Activated CD4-positive, alpha-beta T cell treated with anti-CD3 and anti-CD28 coated beads, Interleukin-2, amount 10 ng/mL, durations not matched to agents 7 days and 5 days (primary cell): Measurements from ENCODE around the gene MYO5B. TPM values are rescaled to one million over a fixed set of nuclear protein-coding genes. Genes with fewer than 3 reads are reported as not detected.
A peak's percentile ranks its signal among the peaks of the same experiment; 100 is the strongest.

Experiments
- CTCF ChIA-PET: fragments of 350-600 bp; sonication (Branson Sonifier 250); formaldehyde crosslinking; loops from one replicate; lab custom pipeline; 2021; ENCODE audit warnings: antibody characterized with exemption; lab: Charles Lee
- POLR2A ChIA-PET: fragments of 350-600 bp; sonication (Branson Sonifier 250); formaldehyde crosslinking; loops from one replicate; lab custom pipeline; 2021; ENCODE audit warnings: antibody characterized with exemption; lab: Charles Lee
- DNase-seq: peaks from one replicate; pipeline ENCODE4 v3.0.0-alpha.2; 2020
- H3K27ac Mint-ChIP-seq: one replicate; pipeline ENCODE4 v1.8.0; 2021; ENCODE audit warnings: mild to moderate bottlenecking, moderate library complexity, mixed read lengths
- H3K27me3 Mint-ChIP-seq: one replicate; pipeline ENCODE4 v1.8.0; 2021; ENCODE audit warnings: mixed read lengths
- H3K36me3 Mint-ChIP-seq: one replicate; pipeline ENCODE4 v1.8.0; 2021; ENCODE audit warnings: low read depth, mixed read lengths
- H3K4me1 Mint-ChIP-seq: one replicate; pipeline ENCODE4 v1.8.0; 2021; ENCODE audit warnings: mixed read lengths
- H3K4me3 Mint-ChIP-seq: one replicate; pipeline ENCODE4 v1.8.0; 2021; ENCODE audit warnings: mild to moderate bottlenecking, moderate library complexity, mixed read lengths
- H3K9me3 Mint-ChIP-seq: one replicate; pipeline ENCODE4 v1.8.0; 2021; ENCODE audit warnings: mixed read lengths
- total RNA-seq, 2 experiments: library from RNA; stranded (reverse); gene quantifications; one replicate each; pipeline ENCODE4 v1.2.3, GENCODE V29; 2021

Gene MYO5B
- total RNA-seq, 2 experiments from 2014 or later = 0.12 TPM; not detected in 1

DNA sequence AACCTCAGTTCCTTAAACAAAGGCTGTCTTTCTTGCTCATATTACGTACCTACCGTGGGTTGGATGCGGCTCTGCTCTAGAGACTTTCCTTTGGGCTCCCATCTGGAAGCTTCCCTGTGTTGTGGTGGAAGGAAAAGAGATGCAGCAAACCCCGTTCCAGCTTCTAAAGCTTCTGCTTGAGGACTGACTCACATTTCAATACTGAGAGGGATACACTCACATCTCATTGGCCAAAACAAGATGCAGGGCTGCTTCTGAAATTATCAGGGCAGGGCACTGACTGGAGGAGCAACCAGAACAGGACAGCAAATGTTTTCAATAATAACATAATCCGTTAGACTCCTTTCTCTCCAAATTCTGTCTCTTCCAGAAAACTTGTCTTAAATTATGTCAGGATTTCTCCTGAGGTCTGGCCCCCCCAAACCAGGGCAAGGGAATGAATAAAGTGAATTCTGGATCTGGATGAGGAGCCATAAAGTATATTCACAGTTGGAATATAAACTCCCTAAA, 4.5 kb upstream of the MYO5B start:
- peaks cover 2% of the 10 kb centered on the region for H3K9me3 Mint-ChIP-seq
- peaks cover 12% of the 10 kb centered on the region for H3K4me1 Mint-ChIP-seq
- CTCF ChIA-PET = no interaction called here
- H3K27ac Mint-ChIP-seq = no peak overlapping the region
- DNase-seq = no peak
- H3K36me3 Mint-ChIP-seq = no peaks in the 10 kb centered on the region
- H3K4me3 Mint-ChIP-seq = no peak overlapping the region
- peaks cover 65% of the 10 kb centered on the region for H3K27me3 Mint-ChIP-seq
- POLR2A ChIA-PET = no interaction called here

DNA sequence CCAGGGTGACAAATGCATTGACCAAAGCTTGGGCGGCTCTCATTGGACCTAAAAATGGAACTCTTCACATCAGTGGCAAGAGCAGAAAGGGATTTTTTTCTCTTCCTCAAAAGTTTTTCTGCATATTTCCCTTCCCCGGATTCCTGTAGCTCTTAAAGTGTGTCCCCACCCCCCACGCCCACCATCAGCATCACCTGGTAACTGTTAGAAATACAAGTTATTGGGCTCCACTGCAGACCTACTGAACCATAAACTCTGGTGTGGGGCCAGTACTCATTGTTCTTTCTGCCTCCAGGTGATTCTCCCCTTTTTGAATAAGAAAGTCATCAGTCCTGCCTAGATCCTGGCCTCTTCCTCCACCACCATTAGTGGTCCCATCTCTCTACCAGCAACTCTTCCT, 1.3 kb upstream of the MYO5B start:
- H3K9me3 Mint-ChIP-seq = peaks cover 2% of the 10 kb centered on the region
- no peak for DNase-seq
- H3K36me3 Mint-ChIP-seq = no peaks in the 10 kb centered on the region
- peaks cover 9% of the 10 kb centered on the region for H3K4me1 Mint-ChIP-seq
- peak overlapping the region; percentile 37 for H3K4me3 Mint-ChIP-seq
- no peak overlapping the region for H3K27ac Mint-ChIP-seq
- H3K27me3 Mint-ChIP-seq = peaks cover 69% of the 10 kb centered on the region
- ChIA-PET POLR2A (no interaction called here), CTCF (interaction anchor here (0.7 to 1.8 kb wide), 5 partner anchors 18 to 195 kb away, joined by 3 to 7 read pairs (median 3); partner anchors contain the start of gene SKA1)

- Mint-ChIP-seq H3K4me1 (peaks cover 9% of the 10 kb centered on the region), H3K36me3 (no peaks in the 10 kb centered on the region), H3K27me3 (peaks cover 70% of the 10 kb centered on the region), H3K9me3 (no peaks in the 10 kb centered on the region), H3K27ac (no peak overlapping the region), H3K4me3 (peak overlapping the region; percentile 41)
- ChIA-PET CTCF (interaction anchor here (0.7 to 1.5 kb wide), 7 partner anchors 8 to 196 kb away, joined by 3 to 6 read pairs (median 4); no protein-coding TSS in a partner anchor), POLR2A (no interaction called here)
- DNase-seq = no peak
Measured at GRCh38 chr18:50195689-50196088, 742 bp upstream of the MYO5B start.

- H3K27me3 Mint-ChIP-seq = peaks cover 66% of the 10 kb centered on the region
- H3K36me3 Mint-ChIP-seq = no peaks in the 10 kb centered on the region
- ChIA-PET CTCF (interaction anchor here (1.2 to 1.7 kb wide), 3 partner anchors 10 to 164 kb away, joined by 3 to 6 read pairs (median 4); no protein-coding TSS in a partner anchor), POLR2A (no interaction called here)
- peaks cover 13% of the 10 kb centered on the region for H3K4me1 Mint-ChIP-seq
- no peaks in the 10 kb centered on the region for H3K9me3 Mint-ChIP-seq
- no peak overlapping the region for H3K27ac Mint-ChIP-seq
- no peak for DNase-seq
- no peak overlapping the region for H3K4me3 Mint-ChIP-seq
Measured at GRCh38 chr18:50193796-50194630, 934 bp downstream of the MYO5B start.

- Mint-ChIP-seq H3K27ac (no peak overlapping the region), H3K9me3 (no peaks in the 10 kb centered on the region), H3K36me3 (no peaks in the 10 kb centered on the region), H3K4me3 (no peak overlapping the region), H3K4me1 (peaks cover 14% of the 10 kb centered on the region), H3K27me3 (peaks cover 64% of the 10 kb centered on the region)
- CTCF ChIA-PET = interaction anchor here (1.7 kb wide), 1 partner anchor 38 kb away, joined by 3 read pairs; no protein-coding TSS in a partner anchor
- no peak for DNase-seq
- POLR2A ChIA-PET = no interaction called here
Measured at GRCh38 chr18:50192995-50193795, 1.8 kb downstream of the MYO5B start.

DNA sequence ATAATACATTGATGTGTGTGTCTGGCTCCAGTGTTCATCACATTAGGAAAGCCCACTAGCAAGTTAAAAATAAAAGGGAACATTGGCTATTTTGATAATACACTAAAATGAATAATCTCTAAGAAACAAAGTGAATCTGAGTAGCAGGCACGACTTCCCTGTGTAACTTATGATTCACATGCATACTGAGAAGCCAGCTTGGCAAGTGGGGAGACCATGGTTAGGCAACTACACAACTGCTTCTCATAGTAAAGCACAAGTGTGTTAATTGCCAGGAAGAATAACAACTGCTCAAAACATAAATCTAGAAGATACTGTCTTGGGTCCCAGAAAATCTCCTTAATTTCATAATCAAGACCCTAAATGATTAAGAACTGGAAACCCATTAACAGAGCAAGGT, 4.0 kb downstream of the MYO5B start:
- Mint-ChIP-seq H3K4me3 (no peak overlapping the region), H3K27me3 (peaks cover 57% of the 10 kb centered on the region), H3K9me3 (no peaks in the 10 kb centered on the region), H3K27ac (no peak overlapping the region), H3K36me3 (no peaks in the 10 kb centered on the region), H3K4me1 (peaks cover 14% of the 10 kb centered on the region)
- DNase-seq = no peak
- POLR2A ChIA-PET = no interaction called here
- CTCF ChIA-PET = no interaction called here

GRCh38 chr18:50190236-50190635, 4.7 kb downstream of the MYO5B start:
- Mint-ChIP-seq H3K27me3 (peaks cover 50% of the 10 kb centered on the region), H3K27ac (no peak overlapping the region), H3K4me1 (peaks cover 8% of the 10 kb centered on the region), H3K9me3 (no peaks in the 10 kb centered on the region), H3K36me3 (no peaks in the 10 kb centered on the region), H3K4me3 (no peak overlapping the region)
- ChIA-PET CTCF (no interaction called here), POLR2A (no interaction called here)
- DNase-seq = no peak

- H3K27me3 Mint-ChIP-seq = peaks cover 50% of the 10 kb centered on the region
Measured at GRCh38 chr18:50189160-50189559, 5.8 kb downstream of the MYO5B start.

DNA sequence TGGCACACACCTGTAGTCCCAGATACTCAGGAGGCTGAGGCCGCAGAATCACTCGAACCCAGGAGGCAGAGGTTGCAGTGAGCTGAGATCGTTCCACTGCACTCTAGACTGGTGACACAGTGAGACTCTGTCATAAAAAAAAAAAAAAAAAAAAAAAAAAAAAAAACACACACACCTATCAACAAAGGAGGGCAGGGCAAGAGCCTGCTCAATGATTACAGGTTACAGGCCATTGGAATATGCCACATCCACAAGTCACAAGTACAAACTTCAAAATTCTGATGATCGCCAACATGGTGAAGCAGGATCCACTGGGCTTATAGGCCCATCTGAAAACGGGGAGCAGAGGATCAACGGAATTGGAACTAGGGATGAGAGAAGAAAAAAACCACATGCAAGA, 6.3 kb downstream of the MYO5B start:
- DNase-seq = no peak
- Mint-ChIP-seq H3K4me3 (no peak overlapping the region), H3K27ac (no peak overlapping the region), H3K9me3 (no peaks in the 10 kb centered on the region), H3K27me3 (peaks cover 48% of the 10 kb centered on the region), H3K36me3 (no peaks in the 10 kb centered on the region), H3K4me1 (peaks cover 5% of the 10 kb centered on the region)
- ChIA-PET POLR2A (no interaction called here), CTCF (interaction anchor here (0.6 to 0.7 kb wide), 2 partner anchors 16 to 171 kb away, joined by 3 read pairs; no protein-coding TSS in a partner anchor)

More at GRCh38 chr18:50189160-50189559, 5.8 kb downstream of the MYO5B start:
- no peak for DNase-seq
- ChIA-PET CTCF (no interaction called here), POLR2A (no interaction called here)
- Mint-ChIP-seq H3K4me1 (peaks cover 8% of the 10 kb centered on the region), H3K27ac (no peak overlapping the region), H3K9me3 (no peaks in the 10 kb centered on the region), H3K36me3 (no peaks in the 10 kb centered on the region), H3K4me3 (no peak overlapping the region)

DNA sequence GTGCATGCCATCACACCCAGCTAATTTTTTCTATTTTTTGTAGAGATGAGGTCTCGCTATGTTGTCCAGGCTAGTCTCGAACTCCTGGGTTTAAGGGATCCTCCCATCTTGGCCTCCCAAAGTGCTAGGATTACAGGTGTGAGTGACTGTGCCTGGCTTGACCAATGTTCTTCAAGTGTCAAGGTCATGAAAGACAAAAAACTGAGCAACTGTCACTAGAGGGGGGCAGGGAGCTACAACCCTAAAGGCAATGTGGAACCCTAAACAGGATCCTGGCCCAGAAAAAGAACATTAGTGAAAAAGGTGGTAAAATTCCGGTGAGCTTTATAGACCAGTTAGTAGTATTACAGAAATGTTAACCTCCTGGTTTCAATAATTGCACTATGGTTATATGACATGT, 7.3 kb downstream of the MYO5B start:
- Mint-ChIP-seq H3K27ac (no peak overlapping the region), H3K36me3 (no peaks in the 10 kb centered on the region)

GRCh38 chr18:50186385-50186784, 8.6 kb downstream of the MYO5B start:
- no peak overlapping the region for H3K27ac Mint-ChIP-seq
- no peaks in the 10 kb centered on the region for H3K9me3 Mint-ChIP-seq
- DNase-seq = no peak
- CTCF ChIA-PET = interaction anchor here (1.3 kb wide), 1 partner anchor 171 kb away, joined by 3 read pairs; no protein-coding TSS in a partner anchor
- H3K4me3 Mint-ChIP-seq = no peak overlapping the region
- H3K36me3 Mint-ChIP-seq = no peaks in the 10 kb centered on the region
- POLR2A ChIA-PET = no interaction called here
- peaks cover 5% of the 10 kb centered on the region for H3K4me1 Mint-ChIP-seq
- peaks cover 32% of the 10 kb centered on the region for H3K27me3 Mint-ChIP-seq

More for the DNA sequence above, 7.3 kb downstream of the MYO5B start:
- ChIA-PET CTCF (interaction anchor here (0.7 to 1.3 kb wide), 2 partner anchors 170 kb away, joined by 3 read pairs; no protein-coding TSS in a partner anchor), POLR2A (no interaction called here)
- H3K27me3 Mint-ChIP-seq = peaks cover 38% of the 10 kb centered on the region
- DNase-seq = no peak
- no peaks in the 10 kb centered on the region for H3K9me3 Mint-ChIP-seq
- H3K4me3 Mint-ChIP-seq = no peak overlapping the region
- H3K4me1 Mint-ChIP-seq = peaks cover 5% of the 10 kb centered on the region

DNA sequence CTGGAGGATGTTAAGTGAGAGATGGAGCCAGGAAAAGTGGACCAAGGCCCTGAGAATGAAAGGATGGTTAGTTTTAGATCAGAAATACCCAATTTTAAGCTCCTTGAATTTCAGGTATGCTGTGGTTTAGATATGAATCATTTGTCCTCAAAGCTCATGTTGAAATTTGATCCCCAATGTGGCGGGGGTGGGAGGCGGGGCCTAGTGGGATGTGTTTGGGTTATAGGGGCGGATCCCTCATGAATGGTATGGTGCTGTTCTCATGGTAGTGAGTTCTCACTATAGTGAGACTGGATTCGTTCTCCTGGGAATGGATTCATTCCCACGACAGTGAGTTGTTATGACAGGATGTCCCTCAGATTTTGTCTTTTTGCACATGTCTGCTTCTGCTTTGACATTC, 11.4 kb downstream of the MYO5B start:
- no peaks in the 10 kb centered on the region for H3K9me3 Mint-ChIP-seq
- H3K27ac Mint-ChIP-seq = no peak overlapping the region
- H3K27me3 Mint-ChIP-seq = peaks cover 24% of the 10 kb centered on the region
- no peak for DNase-seq
- no peak overlapping the region for H3K4me3 Mint-ChIP-seq
- POLR2A ChIA-PET = no interaction called here
- CTCF ChIA-PET = interaction anchor here (2.1 kb wide), 1 partner anchor 11 kb away, joined by 4 read pairs; the partner anchor contains the start of gene MYO5B
- no peaks in the 10 kb centered on the region for H3K4me1 Mint-ChIP-seq
- H3K36me3 Mint-ChIP-seq = no peaks in the 10 kb centered on the region
